ENCODE results near the gene UBAP1L.
"Not testable (repeated sequence)": the region's sequence is repeated elsewhere in the genome, so short reads cannot be mapped to it uniquely, and the experiment has no call there.

Gene UBAP1L

DNA sequence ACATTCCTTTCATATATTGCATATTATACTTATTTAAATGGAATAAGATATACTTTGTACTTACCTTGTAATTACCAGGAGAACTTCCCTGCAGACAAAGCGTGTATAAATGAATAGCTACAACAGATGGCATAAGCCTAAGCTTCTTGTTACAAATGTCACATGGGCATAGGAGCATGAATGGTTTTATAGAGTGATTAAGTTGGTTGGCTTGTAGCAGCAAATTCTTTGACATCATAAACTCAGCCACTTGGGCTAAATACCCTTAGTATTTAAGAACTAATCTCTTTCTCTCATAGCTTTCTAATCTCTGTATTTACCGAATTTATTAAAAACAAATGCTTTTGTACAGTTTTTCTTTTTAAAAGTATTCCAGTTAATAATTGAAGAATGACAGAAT is at the start of gene UBAP1L:
Gene UBAP1L (minus strand): TSS at position 115 of the 400 bp plus-strand sequence. CDS start 8,985 bp downstream, outside the sequence.
- DNase-seq, result no peak

DNA sequence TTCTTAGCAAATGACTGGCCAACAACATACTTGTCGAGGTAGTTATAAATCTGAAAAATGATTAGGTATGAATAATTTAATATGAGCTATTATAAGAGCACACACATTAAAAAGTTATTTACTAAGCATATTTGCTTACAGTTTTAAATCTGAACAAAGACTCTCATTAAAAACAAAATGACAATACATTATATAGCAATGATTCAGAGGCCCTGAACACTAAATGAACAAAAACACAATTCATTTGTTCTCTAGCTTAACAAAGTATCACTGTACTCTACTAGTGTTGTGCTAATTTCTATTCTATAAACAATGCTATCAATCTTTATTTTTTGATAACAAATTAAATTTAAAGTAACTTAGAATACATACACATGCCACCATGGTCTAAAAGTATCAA is 49.1 kb upstream of the UBAP1L start:
- DNase-seq, result no peak

DNA sequence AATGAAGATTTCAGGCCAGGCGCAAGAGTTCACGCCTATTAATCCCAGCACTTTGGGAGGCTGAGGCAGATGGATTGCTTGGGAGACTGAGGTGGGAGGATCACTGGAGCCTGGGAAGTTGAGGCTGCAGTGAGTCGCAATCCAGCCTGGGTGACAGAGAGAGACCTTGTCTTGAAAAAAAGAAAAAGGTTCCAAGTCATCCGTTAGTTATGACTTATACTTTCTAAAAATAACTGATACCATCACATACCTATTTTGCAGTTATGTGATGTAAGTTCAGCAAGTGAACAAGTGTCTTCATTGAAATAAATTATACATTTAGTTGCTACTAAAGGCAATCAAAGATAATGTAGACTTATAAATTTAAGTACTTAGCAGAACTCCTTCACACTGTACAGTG is 48.0 kb upstream of the UBAP1L start:
- DNase-seq, result no peak

DNA sequence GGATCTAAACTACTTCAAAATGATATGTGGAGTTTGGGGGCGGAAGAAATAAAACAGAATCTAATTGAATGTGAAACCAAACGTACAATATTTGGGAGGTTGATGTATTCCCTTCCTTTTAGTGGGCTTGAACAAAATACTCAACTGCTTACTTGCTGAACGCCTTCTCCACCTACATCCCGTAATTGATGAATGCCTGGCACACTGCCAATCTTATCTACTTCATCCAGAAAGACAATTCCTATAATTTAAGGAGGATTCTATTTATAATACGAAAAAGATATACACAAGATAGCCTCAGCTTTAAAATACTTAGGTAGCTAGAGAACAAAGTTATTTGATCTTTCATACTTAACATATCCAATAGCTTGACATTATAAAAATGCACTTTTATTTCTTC is 41.7 kb upstream of the UBAP1L start:
- DNase-seq, result no peak

DNA sequence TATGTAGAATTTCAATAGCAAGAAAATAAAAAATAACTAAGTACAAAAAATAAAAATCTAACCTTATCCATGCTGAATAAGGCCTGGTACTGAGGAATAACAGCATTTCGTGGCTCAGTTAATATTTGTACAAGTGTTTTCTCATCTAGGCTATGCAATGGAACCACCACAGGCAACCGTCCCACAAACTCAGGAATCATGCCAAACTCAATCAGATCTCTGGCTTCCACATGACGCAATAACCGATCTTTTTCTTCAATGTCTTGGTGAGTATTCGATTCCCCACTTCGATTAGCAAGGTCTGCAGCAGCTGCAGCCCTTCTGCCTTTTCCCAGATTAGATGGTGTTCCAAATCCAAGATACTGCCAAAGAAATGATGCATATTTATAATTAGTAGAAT is 39.7 kb upstream of the UBAP1L start:
- no peak for DNase-seq

DNA sequence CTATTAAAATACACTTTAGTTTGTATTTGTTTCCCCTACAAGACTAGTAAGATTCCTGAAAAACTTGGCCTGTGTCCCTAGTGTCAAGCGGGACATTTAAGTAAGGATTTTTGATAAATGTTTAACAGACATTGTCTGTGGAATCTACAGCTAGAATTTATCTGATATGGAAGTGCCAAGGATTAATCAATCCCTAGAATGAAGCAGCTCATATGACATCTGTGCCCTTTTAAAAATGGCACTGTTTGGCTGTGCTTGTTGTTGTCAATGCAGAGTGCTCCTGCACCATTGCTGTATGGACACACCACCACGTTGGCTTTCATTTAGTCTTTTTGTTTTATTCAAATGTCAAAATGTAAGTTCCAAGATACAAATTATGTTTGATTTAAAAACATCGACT is 32.9 kb upstream of the UBAP1L start:
- DNase-seq, result no peak

DNA sequence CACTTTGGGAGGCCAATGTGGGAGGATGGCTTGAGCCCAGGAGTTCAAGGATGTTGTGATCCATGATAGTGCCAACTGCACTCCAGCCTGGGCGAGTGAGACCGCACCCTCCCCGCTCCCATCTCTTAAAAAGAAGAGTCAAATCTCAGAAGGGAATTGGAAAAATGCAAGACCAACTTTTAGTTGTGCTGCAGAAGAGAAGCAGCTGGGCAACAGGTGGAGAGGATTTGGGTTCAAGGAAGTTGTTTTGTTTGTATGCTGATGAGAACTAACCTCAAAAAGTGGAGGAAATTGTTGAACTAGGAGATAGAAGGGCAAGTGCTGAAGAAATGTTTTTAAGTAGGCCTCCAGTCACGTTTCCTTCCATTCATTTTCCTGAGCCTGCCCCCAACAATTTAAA is 31.4 kb upstream of the UBAP1L start:
- no peak for DNase-seq

DNA sequence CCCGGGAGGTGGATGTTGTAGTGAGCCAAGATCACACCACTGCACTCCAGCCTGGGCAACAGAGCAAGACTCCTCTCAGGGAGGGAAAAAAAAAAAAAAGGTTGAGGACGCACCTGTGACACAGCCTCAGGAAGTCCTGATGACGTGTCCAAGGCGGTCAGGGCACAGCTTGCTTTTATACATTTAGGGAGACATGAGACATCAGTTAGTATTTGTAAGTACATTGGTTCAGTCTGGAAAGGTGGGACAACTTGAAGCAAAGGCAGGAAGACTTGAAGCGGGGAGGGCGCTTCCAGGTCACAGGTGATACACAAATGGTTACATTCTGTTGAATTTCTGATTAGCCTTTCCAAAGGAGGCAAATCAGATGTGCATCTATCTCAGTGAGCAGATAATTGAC is 23.6 kb upstream of the UBAP1L start:
- DNase-seq, result not testable (repeated sequence)

DNA sequence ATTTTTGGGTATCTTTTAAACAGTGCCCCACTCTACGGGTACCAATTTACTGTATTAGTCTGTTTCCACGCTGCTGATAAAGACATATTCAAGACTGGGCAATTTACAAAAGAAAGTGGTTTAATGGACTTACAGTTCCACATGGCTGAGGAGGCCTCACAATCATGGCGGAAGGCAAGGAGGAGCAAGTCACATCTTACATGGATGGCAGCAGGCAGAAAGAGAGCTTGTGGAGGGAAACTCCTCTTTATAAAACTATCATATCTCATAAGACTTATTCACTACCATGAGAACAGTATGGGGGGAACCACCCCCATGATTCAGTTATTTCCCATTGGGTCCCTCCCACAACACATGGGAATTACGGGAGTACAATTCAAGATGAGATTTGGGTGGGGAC is 22.9 kb upstream of the UBAP1L start:
- not testable (repeated sequence) for DNase-seq

DNA sequence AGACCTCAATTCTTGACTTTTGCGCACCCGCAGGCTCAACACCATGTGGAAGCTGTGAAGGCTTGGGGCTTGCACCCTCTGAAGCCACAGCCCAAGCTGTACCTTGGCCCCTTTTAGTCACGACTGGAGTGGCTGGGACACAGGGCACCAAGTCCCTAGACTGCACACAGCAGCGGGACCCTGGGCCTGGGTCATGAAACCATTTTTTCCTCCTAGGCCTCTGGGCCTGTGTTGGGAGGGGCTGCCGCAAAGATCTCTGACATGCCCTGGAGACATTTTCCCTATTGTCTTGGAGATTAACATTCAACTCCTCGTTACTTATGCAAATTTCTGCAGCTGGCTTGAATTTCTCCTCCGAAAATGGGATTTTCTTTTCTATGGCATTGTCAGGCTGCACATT is 22.1 kb upstream of the UBAP1L start:
- DNase-seq, result not testable (repeated sequence)

DNA sequence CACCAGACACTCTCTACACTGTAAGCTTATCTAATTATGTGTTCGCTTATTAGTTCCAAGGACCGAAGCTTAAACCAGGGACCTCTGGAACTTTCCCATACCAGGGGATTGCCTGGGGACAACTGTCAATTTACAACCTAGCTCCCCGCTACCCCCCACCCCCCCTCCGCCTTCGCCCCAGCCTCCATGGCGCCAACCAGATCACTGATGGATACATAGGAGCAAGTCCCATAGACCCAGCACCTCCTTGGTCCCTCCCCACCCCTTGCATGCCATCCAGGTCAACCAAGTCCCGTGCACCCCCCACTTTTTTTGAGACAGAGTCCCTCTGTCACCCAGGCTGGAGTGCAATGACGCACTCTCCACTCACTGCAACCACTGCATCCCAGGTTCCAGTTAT is 19.5 kb upstream of the UBAP1L start:
- no peak for DNase-seq

DNA sequence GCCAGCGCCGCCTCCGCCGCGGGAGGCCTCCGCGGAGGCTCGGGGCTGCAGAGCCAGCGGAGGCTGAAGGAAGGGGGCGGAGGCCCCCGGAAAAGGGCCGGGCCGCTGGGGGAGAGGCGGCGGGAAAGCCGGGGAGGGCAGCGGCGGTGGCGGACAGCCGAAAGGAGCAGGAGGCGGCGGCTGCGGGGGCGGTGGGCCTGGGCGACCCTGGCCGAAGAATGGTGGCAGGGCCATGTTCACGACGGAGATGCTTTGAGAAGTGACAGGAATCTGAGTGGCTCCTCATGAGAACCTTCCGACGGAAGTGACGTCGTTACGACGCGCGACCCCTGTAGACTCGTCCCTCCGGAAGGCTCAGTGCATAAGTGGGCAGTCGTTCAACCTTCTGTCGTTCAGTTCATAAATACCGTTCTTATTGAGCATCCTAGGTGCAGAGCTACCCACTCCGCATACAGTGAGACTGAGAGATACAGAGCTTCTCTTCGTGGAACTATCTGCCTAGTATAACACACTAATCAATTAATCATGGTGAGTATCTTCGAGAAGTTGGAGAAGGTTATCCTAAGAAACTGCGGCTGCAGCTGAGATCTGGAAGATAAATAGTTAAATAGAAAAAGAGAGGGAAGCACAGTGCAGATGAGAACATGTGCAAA is 18.7 kb upstream of the UBAP1L start, which contains the start of gene PDCD7:
Gene PDCD7 (minus strand): TSS at position 261 of the 653 bp plus-strand sequence. CDS start 27 bp downstream, at position 234.
- DNase-seq, result peak; percentile 91

DNA sequence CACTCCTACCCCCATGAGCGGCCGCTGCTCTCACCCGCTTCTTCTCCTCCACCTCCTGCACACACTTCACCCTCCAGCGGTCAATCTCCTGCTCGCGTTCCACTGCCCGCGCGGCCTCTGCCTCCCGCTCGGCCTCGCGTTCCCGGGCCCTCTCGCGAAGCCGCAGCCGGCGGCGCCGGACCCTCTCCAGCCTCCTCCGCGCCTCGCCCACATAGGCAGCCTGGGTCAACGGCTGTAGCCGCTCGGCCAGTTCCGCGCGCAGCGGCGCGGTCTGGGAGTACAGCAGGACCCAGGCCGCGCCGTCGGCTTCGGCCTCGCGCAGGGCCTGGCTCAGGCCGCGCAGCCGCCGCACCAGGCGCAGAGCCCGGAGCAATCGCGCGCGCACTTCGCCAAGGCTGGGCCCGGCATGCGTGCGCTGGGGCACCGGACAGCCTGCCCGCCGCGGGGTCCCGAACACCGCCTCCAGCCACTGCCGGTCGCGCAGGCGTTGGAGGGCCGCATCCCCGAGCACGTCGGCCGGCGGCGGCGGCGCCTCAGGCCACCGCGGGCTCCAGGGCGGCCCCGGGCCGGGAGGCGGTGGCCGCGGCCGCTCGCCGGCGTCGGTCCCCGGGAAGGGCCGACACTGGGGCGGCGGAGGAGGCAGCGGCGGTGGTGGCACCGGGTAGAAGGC is 18.0 kb upstream of the UBAP1L start:
- DNase-seq, result peak; percentile 65

DNA sequence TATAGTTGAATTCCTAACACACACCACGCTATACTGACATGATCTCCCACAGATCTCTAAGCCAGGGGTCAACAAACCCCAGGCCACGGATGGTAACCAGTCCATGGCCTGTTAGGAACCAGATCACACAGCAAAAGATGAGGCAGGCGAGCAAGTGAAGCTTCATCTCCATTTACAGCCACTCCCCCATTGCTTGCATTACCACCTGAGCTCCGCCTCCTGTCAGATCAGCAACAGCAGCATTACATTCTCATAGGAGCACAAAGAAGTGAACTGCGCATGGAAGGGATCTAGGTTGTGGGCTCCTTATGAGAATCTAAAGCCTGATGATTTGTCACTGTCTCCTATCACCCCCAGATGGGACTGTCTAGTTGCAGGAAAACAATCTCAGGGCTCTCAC is 15.9 kb upstream of the UBAP1L start:
- no peak for DNase-seq

DNA sequence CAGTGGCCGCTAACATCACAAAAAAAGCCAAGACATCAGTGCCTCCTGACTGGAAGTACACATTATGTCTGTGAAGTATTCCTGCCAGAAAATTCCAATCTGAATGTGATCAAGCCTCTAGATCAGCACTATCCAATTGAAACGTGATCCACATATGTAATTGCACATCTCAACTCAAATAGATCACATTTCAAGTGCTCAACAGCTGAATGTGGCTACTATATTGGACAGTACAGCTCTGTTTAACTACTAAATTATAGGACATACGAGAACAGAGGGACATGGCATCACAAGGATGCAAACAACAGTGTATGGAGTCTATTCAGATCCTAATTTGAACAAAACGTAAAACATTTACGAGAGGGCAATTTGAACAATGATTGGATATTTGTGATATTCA is 542 bp upstream of the UBAP1L start:
- DNase-seq, result no peak

DNA sequence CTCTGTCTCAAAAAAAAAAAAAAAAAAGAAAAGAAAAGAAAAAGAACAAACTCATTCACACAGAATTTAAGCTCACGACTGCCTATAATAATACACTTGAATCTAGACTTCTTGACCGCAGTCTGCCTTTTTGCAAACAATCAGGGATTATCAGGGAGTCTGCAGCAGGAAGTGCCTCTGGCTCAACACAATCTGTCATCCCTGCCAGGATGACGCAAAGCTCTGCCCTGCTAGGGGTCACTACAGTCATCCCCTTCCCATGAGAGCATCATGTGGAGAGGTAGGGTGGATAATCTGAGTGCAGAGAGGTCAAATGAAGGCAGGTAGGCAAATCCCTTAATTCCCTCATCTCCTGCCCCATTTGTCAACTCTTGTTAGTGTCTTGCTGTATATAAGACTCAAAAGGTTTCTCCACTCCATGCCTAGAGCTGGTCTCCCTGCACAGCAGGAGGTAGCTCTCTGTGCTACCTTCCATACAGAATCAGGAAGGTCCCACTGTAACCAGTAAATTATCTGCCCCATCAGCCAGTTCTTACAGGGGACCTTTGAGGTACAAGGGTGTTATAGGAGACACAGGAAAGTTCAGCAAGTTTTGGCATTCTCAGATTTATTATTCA is 4.2 kb downstream of the UBAP1L start:
- DNase-seq, result no peak

DNA sequence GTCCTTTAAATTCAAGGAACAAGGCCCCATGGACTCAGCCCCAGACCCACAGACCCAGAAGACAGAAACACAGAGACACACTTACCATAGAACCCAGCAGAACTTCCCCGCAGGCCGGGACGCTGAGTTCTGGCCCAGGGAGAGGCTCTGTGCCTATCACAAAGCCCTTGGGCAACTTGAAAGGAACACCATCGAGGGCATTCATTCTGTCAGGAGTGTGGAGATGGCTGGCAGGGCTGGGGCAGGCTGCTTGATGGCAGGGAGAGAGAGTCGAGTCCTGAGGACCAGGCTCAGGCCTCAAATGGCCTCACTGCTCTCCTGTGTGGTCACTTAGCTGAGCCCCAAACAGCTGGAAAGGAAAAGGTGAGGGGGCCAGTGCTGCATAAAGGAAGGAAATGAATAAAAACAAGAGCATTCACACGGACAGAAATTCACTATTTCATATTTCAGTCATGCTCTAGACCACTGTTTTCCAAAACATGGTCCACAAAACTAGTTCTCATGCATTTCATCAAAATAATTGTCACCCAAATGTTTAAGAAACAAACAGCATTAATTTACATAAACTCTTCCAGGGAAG is 8.9 kb downstream of the UBAP1L start:
- no peak for DNase-seq

DNA sequence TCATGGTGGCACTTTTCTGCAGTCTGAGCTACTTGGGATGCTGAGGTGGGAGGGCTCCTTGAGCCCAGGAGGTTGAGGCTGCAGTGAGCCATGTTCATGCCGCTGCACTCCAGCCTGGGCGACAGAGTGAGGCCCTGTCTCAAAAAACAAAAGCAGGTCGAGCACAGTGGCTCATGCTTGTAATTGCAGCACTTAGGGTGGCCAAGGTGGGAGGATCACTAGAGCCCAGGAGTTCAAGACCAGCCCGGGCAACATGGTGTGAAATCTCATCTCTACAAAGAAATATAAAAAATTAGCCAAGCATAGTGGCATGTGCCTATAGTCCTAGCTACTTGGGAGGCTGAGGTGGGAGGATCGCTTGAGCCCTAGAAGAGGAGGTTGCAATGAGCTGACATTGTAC is 10.0 kb downstream of the UBAP1L start:
- DNase-seq, result no peak

DNA sequence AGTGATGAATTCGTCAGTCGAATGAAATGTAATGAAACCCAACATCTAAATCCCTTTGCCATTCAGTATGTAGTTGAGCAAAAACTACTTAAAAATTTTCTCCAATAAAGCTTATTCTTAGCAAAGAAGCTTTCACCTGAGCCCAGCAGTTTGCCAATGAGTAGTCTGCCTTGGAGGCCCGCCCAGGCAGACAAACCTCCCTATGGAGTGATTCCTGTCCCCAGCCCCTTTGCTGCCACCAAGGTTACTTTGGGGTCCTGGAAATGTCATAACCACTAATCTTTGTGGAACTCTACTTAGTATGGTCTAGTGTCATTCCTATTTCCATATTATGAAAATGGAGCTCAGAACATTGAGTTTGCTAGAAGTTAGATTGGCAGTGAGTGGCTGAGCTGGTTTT is 12.1 kb downstream of the UBAP1L start:
- DNase-seq, result no peak

DNA sequence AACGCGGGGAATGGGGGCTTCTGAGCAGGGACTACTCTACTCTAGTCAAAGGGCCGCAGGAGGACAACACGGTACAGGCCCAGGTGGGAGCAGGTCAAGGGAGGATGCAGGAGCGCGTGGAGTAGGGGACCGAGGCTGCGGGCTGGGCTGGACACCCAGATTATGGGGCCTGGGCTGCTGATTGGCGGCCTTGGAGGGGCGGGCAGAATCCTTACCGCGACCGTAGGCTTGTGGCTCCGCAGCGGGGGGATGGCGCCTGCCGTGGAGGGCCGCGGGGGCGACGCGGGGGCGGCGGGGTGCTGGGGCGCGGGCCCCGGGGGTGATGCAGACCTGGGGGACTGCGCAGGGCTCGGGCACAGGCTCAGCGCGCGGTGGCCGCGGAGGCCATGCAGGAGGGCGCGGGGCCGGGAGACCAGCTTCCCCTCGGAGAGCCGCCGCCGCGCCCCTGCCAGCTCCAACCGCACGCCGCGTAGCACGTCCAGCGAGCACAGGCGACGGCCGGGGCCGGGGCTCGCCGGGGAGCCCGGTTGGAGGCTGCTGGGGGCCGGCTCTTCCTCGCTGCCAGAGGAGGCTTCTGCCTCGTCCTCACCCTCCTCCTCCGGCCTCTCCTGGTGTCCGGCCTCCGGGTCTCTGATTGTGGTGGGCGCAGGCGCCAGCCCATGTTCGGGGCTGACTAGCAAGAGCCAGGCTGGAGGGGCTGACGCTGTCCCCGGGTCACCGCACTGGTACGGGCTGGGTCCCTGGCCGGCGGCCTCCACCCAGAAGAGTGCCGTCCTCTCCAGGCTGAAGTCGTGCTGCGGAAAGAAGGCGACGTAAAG is 12.9 kb downstream of the UBAP1L start:
- DNase-seq, result no peak

DNA sequence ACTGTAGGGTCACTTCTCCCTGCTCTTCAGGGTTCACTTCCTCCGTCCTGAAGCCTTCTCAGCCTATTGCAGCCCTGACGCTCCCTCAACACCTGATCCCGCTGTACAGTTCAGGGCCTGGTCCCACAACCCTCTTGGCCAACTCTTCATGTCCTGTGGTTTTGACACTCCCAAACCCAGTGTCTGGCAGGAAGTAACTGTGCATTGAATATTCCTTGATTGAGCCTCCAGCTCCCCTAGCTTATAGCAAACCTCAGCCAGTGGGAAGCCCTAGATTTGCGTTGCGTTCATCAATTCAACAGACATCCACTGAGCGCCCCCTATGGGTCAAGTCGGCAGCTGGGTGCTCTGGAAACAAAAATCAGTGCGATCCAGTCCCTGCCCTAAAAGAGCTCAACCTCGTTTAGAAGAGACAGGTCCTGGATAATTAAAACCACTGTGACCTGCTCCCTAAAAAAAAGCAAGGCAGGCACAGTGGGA is 13.5 kb downstream of the UBAP1L start:
- peak; percentile 77 for DNase-seq

DNA sequence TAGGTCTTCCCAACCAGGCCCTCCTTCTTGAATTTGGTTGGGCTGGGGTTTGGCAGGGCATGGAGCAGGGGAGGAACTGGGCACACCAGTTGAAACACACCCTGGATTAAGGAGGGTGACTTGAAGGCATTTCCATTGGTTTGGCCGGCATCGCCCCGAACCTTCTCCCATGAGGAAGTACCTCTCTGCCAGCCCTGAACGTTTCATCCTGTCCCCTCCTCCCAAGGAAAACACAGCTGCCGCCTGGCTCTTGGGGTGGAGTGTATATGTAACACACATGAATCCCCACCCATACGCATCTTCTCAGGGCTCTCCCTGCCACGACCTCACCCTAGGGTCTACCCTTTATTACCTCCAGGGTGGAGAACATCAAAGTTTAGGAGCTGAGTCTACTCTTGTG is 14.6 kb downstream of the UBAP1L start:
- no peak for DNase-seq

DNA sequence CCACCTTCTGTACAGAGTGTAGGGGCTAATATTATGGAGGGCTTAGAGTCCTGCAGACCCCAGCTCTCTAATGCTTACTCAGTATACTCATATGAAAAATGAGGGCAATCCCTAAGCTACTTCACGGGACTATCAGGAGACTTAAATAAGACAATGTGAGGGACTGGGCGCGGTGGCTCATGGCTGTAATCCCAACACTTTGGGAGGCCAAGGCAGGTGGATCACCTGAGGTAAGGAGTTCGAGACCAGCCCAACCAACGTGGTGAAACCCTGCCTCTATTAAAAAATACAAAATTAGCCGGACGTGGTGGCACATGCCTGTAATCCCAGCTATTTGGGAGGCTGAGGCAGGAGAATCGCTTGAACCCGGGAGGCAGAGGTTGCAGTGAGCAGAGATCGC is 15.2 kb downstream of the UBAP1L start:
- not testable (repeated sequence) for DNase-seq
